GM23338 (cell line): Measurements from ENCODE around the gene GPC6. TPM values are rescaled to one million over a fixed set of nuclear protein-coding genes. Genes with fewer than 3 reads are reported as not detected.

ENCODE experiments used
- ATAC-seq: fragments of 200-7000 bp; cut with Tn5 transposase; 3 replicates; pipeline ENCODE4 v1.9.1; 2020
- DNase-seq: peaks from one replicate; pipeline ENCODE4 v3.0.0-alpha.2; 2015; ENCODE audit warnings: low spot score
- H2AFZ ChIP-seq: fragments of 200-600 bp; sonication (generic); 2 replicates; pipeline ENCODE4 v1.8.0; 2016; ENCODE audit warnings: antibody characterized with exemption, mild to moderate bottlenecking, moderate library complexity
- H3F3A ChIP-seq: fragments of 200-600 bp; sonication (generic); replicated peaks from 2 replicates; pipeline ENCODE4 v1.8.0; 2017; ENCODE audit warnings: antibody characterized with exemption, mixed run types, low read depth
- H3K27ac ChIP-seq: fragments of 200-600 bp; sonication (generic); 2 replicates; pipeline ENCODE4 v1.6.1; 2016; ENCODE audit warnings: low read depth
- H3K27me3 ChIP-seq: fragments of 200-600 bp; sonication (generic); 2 replicates; pipeline ENCODE4 v1.8.0; 2016; ENCODE audit warnings: mild to moderate bottlenecking, mixed run types, moderate library complexity; ENCODE audit not compliant: insufficient read depth
- H3K36me3 ChIP-seq: fragments of 200-600 bp; sonication (generic); 2 replicates; pipeline ENCODE4 v1.8.0; 2016; ENCODE audit warnings: mild to moderate bottlenecking; ENCODE audit not compliant: insufficient read depth
- H3K4me1 ChIP-seq: fragments of 200-600 bp; sonication (generic); 2 replicates; pipeline ENCODE4 v1.8.0; 2016; ENCODE audit warnings: mild to moderate bottlenecking, moderate library complexity; ENCODE audit not compliant: insufficient read depth
- H3K4me2 ChIP-seq: fragments of 200-600 bp; sonication (generic); 2 replicates; pipeline ENCODE4 v1.7.1; 2017; ENCODE audit warnings: mixed run types
- H3K4me3 ChIP-seq: fragments of 200-600 bp; sonication (generic); 2 replicates; pipeline ENCODE4 v1.6.1; 2016; ENCODE audit warnings: mixed run types
- H3K79me2 ChIP-seq: fragments of 200-600 bp; sonication (generic); replicated peaks from 2 replicates; pipeline ENCODE4 v1.8.0; 2017; ENCODE audit warnings: mild to moderate bottlenecking; ENCODE audit not compliant: insufficient read depth
- H3K9me2 ChIP-seq: fragments of 200-600 bp; sonication (generic); 2 replicates; pipeline ENCODE4 v1.8.0; 2017; ENCODE audit not compliant: insufficient read depth
- H4K20me1 ChIP-seq: fragments of 200-600 bp; sonication (generic); replicated peaks from 2 replicates; pipeline ENCODE4 v1.8.0; 2017; ENCODE audit warnings: mild to moderate bottlenecking; ENCODE audit not compliant: insufficient read depth
- H3K27ac Mint-ChIP-seq: 2 replicates; pipeline ENCODE4 v1.8.0; 2020; ENCODE audit warnings: inconsistent platforms, mild to moderate bottlenecking, moderate library complexity, mixed read lengths
- H3K27me3 Mint-ChIP-seq: 3 replicates; pipeline ENCODE4 v1.8.0; 2022; ENCODE audit warnings: low read depth, mild to moderate bottlenecking, moderate library complexity, mixed read lengths, inconsistent platforms; ENCODE audit not compliant: insufficient read depth, poor library complexity
- H3K36me3 Mint-ChIP-seq: 3 replicates; pipeline ENCODE4 v1.8.0; 2021; ENCODE audit warnings: low read depth, mild to moderate bottlenecking, inconsistent platforms, moderate library complexity, mixed read lengths
- H3K4me1 Mint-ChIP-seq: 3 replicates; pipeline ENCODE4 v1.8.0; 2020; ENCODE audit warnings: mild to moderate bottlenecking, inconsistent platforms, mixed read lengths
- H3K4me3 Mint-ChIP-seq: 3 replicates; pipeline ENCODE4 v1.8.0; 2021; ENCODE audit warnings: moderate library complexity, mild to moderate bottlenecking, inconsistent platforms, mixed read lengths
- H3K9me3 Mint-ChIP-seq: 3 replicates; pipeline ENCODE4 v1.8.0; 2020; ENCODE audit warnings: moderate library complexity, mild to moderate bottlenecking, inconsistent platforms, mixed read lengths
- CREB1 ChIP-seq: fragments of 250-450 bp; sonication (Bioruptor Pico); IDR thresholded peaks from 2 replicates; pipeline ENCODE4 v1.5.0; 2020; ENCODE audit warnings: low read depth, mild to moderate bottlenecking, moderate library complexity
- CTCF ChIP-seq, 2 experiments: fragments of 200-600 bp in 1 of 2; sonication (generic) in 1 of 2; conservative IDR thresholded peaks; 2 replicates each; pipeline versions ENCODE4 v1.5.1 to v1.6.1; 2016 to 2017; ENCODE audit warnings: antibody characterized with exemption in 2 of 2, low read depth in 2 of 2, mild to moderate bottlenecking in 2 of 2, moderate library complexity in 1 of 2
- ETS1 ChIP-seq: IDR thresholded peaks from 2 replicates; pipeline ENCODE4 v1.6.1; 2016; ENCODE audit warnings: antibody characterized with exemption
- NANOG ChIP-seq: IDR thresholded peaks from 2 replicates; pipeline ENCODE4 v1.6.1; 2016; ENCODE audit warnings: antibody characterized with exemption, borderline replicate concordance
- REST ChIP-seq: IDR thresholded peaks from one replicate; pipeline ENCODE4 v1.6.1; 2018; ENCODE audit warnings: antibody characterized with exemption; ENCODE audit not compliant: unreplicated experiment
- STAT1 ChIP-seq: IDR thresholded peaks from one replicate; pipeline ENCODE4 v1.6.1; 2016; ENCODE audit warnings: antibody characterized with exemption; ENCODE audit not compliant: unreplicated experiment
- polyA plus RNA-seq: library from polyadenylated mRNA; unstranded; fragments of >200 nt; fragmentation: Nextera tagmentation; extraction: Ambion mirVana; gene quantifications from 2 replicates; pipeline ENCODE4 v1.2.1, GENCODE V29; 2016
- total RNA-seq: library from RNA; depleted of rRNA; stranded (reverse); fragments of >200 nt; shearing (Covaris generic); gene quantifications from 2 replicates; pipeline ENCODE4 v1.2.3, GENCODE V29; 2014

The GPC6 gene
- total and polyA plus RNA-seq, 2 experiments from 2014 or later, result 6.4 to 28.6 TPM

DNA sequence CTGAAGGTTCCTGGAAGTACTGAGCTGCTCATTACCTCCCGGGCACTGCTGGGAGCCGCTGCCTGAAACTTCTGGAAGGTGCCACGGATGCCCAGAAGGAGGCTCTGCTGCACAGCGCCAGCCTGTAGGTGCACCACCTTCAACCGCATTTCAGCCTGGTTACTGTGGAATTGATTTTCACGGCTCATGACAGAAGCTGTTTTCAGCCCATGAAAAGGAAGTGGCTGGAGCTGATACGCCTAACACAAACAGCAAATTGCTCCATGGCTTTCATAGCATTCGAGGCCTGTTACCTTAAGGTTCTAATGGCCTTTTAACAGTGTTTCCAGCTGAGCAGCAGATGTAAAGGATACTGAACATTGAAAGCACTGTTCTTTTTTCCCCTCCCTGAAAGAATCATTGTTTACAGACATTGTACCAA lies 22.0 kb downstream of the GPC6 start:
- no peaks in the 10 kb centered on the region for H3K36me3 ChIP-seq
- H3K27me3 Mint-ChIP-seq, result peaks cover 2% of the 10 kb centered on the region
- H3K4me1 Mint-ChIP-seq, result peaks cover 56% of the 10 kb centered on the region
- peaks cover 88% of the 10 kb centered on the region for H3K79me2 ChIP-seq
- peak; percentile 72 for DNase-seq
- H4K20me1 ChIP-seq, result no peaks in the 10 kb centered on the region
- H3K36me3 Mint-ChIP-seq, result peaks cover 8% of the 10 kb centered on the region; the same call in 2 of the 3 replicates
- peak; percentile 83 for ATAC-seq
- no peak overlapping the region for H2AFZ ChIP-seq
- no peak overlapping the region for H3K4me3 ChIP-seq
- TF ChIP-seq STAT1 (no peak), CTCF (conservative IDR thresholded peaks at IDR 0.05; ENCODE audit: low read depth in 2 of 2) (peak; percentile 65 to 86)
- peaks cover 41% of the 10 kb centered on the region for H3K4me1 ChIP-seq
- H3K9me3 Mint-ChIP-seq, result no peaks in the 10 kb centered on the region
- H3K4me3 Mint-ChIP-seq, result no peak overlapping the region
- H3F3A ChIP-seq, result no peaks in the 10 kb centered on the region
- H3K4me2 ChIP-seq, result no peak overlapping the region
- H3K27me3 ChIP-seq, result no peaks in the 10 kb centered on the region
- H3K27ac Mint-ChIP-seq, result peak overlapping the region; percentile 93
- H3K27ac ChIP-seq, result no peak overlapping the region
- 0 out of 2 replicates have a peak, but pooled peaks cover 4% of the 10 kb centered on the region for H3K9me2 ChIP-seq

DNA sequence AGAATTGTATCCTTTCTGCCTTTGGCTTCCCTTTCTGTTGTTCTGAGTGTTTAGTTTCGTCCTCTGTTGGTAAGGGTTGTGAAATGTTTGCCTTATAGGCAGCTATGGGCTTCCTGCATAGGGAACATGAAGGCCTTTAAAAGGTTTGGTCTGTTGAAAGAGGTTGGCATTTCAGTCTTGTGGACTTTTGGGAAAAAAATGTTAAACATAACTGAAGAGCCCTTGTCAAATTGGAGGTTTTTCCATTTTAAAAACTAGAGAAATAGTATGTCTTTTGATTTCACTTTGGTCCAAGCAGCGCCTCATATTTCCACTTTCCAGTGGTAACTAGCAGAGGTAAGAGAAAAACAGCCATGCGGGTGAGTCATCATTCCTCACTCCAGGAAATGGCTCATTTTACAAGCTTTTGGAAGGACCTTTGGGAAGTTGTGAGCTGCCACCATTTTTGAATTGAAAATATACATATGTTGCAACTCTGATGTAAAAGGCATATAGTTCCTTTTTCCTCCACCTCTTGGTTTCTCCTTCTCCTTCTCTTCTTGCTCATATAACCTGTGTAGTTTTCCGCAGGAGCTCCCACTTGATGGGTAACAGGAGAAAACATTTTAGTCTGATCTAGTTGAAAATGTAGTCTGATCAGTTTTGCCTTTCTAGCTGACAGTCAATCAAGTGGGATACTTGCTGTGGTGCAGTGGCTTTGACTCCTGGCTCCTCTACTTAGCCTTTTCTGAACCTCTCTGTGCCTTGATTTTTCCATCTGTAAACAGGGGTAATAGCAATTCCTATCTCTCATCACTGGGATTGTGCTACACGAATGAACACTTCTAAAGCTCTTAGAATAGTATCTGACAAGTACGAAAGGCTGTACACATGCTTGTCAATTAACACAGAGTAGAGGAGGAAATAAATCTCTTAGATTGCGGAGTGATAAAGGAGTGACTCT lies 23.0 kb downstream of the GPC6 start:
- Histone ChIP-seq H2AFZ (no peak overlapping the region), H3K36me3 (no peaks in the 10 kb centered on the region), H3K27ac (no peak overlapping the region), H3K27me3 (no peaks in the 10 kb centered on the region), H3F3A (no peaks in the 10 kb centered on the region), H3K79me2 (peaks cover 82% of the 10 kb centered on the region), H4K20me1 (no peaks in the 10 kb centered on the region), H3K9me2 (0 out of 2 replicates have a peak, but pooled peaks cover 4% of the 10 kb centered on the region), H3K4me3 (no peak overlapping the region), H3K4me2 (peak overlapping the region; percentile 15; the same call in 1 of the 2 replicates), H3K4me1 (peaks cover 37% of the 10 kb centered on the region)
- no peak for DNase-seq
- peak overlapping the region; percentile 93 for H3K27ac Mint-ChIP-seq
- no peaks in the 10 kb centered on the region for H3K9me3 Mint-ChIP-seq
- no peak for ATAC-seq
- no peak overlapping the region for H3K4me3 Mint-ChIP-seq
- peaks cover 8% of the 10 kb centered on the region; the same call in 2 of the 3 replicates for H3K36me3 Mint-ChIP-seq
- peaks cover 48% of the 10 kb centered on the region for H3K4me1 Mint-ChIP-seq
- H3K27me3 Mint-ChIP-seq, result no peaks in the 10 kb centered on the region
- TF ChIP-seq ETS1 (no peak), NANOG (no peak), REST (no peak), CTCF (conservative IDR thresholded peaks at IDR 0.05; ENCODE audit: low read depth in 2 of 2) (no peak), CREB1 (CRISPR knock-in tag) (no peak)
